Stimulated activated CD8-positive, alpha-beta memory T cell treated with anti-CD3 and anti-CD28 coated beads, Interleukin-12 subunit alpha, Interleukin-12 subunit beta, amount 100 ng/mL, for 1 hour (primary cell): ENCODE data around the gene RALGPS1.
A peak's percentile ranks its signal among the peaks of the same experiment; 100 is the strongest.
"Not testable (repeated sequence)": the region's sequence is repeated elsewhere in the genome, so short reads cannot be mapped to it uniquely, and the experiment has no call there.

ENCODE experiments used
- DNase-seq: peaks from one replicate; pipeline ENCODE4 v3.0.0-alpha.2; 2020; ENCODE audit warnings: low read depth

The RALGPS1 gene

GRCh38 chr9:126989847-126990842, 75.6 kb downstream of the RALGPS1 start:
- DNase-seq, result no peak

GRCh38 chr9:126991183-126991582, 76.6 kb downstream of the RALGPS1 start:
- no peak for DNase-seq

- DNase-seq, result no peak
These were observed 77.8 kb downstream of the RALGPS1 start for GRCh38 chr9:126992427-126992826.

GRCh38 chr9:126999315-127000068, 84.9 kb downstream of the RALGPS1 start:
- no peak for DNase-seq

GRCh38 chr9:127004946-127005769, 90.6 kb downstream of the RALGPS1 start:
- peak; percentile 53 for DNase-seq

GRCh38 chr9:127005770-127006314, 91.3 kb downstream of the RALGPS1 start:
- DNase-seq, result no peak

- no peak for DNase-seq
These were observed 93.1 kb downstream of the RALGPS1 start for GRCh38 chr9:127007638-127008037.

- DNase-seq, result no peak
These were observed 93.5 kb downstream of the RALGPS1 start for GRCh38 chr9:127008076-127008475.

GRCh38 chr9:127011772-127012171, 97.2 kb downstream of the RALGPS1 start:
- DNase-seq, result no peak

GRCh38 chr9:127012250-127012649, 97.7 kb downstream of the RALGPS1 start:
- DNase-seq, result no peak

GRCh38 chr9:127013597-127013996, 99.0 kb downstream of the RALGPS1 start:
- DNase-seq, result no peak

GRCh38 chr9:127014216-127014909, 99.8 kb downstream of the RALGPS1 start:
- no peak for DNase-seq

- no peak for DNase-seq
These were observed 100.4 kb downstream of the RALGPS1 start for GRCh38 chr9:127014910-127015540.

GRCh38 chr9:127015921-127016512, 101.4 kb downstream of the RALGPS1 start:
- DNase-seq, result no peak

- DNase-seq, result not testable (repeated sequence)
These were observed 103.4 kb downstream of the RALGPS1 start for GRCh38 chr9:127017979-127018378.

GRCh38 chr9:127018935-127019334, 104.4 kb downstream of the RALGPS1 start:
- DNase-seq, result no peak

- DNase-seq, result no peak
These were observed 105.6 kb downstream of the RALGPS1 start for GRCh38 chr9:127020036-127020801.

GRCh38 chr9:127020802-127021078, 106.2 kb downstream of the RALGPS1 start:
- DNase-seq, result no peak

- no peak for DNase-seq
These were observed 107.2 kb downstream of the RALGPS1 start for GRCh38 chr9:127021664-127022363.
